ENCODE data around the gene CENPL.
"Not testable (repeated sequence)": the region's sequence is repeated elsewhere in the genome, so short reads cannot be mapped to it uniquely, and the experiment has no call there.

CENPL gene

DNA sequence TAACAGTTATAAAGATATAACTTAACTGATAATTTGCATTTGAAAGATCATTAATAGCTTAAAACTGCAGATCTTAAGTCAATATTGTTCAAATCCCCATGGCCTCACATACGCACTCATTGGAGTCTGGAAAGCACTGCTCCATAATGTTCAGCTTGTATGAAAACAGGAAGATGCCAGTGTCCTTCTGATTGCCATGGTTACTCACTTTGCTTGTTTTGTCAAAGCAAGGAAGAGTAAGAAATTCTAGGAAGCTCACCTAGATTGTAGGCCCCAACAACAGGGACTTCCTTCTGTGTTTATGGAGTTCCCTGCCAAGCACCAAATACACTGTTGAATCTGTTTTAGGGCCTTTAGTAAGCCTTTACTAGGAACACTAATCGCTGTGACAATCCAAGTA is 32.2 kb upstream of the CENPL start:
- DNase-seq = no peak

DNA sequence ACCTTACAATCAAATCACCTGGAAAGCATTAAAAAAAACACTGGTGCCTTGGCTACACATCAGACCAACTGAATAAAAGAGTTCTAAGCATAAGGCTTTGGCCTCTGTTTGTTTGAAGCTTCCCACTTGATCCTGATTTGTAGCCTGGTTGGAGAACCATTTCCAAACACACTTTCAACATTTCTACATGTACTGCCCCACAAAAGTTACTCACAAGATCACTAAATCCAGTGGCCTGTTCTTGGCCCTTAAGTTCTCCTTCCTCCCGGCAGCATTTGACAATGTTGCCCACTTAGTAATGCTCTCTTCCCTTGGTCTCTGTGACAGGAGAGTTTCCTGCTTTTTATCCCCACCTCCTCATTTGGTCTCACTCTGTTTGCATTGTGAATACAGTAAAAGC is 31.3 kb upstream of the CENPL start:
- DNase-seq = no peak

- DNase-seq = no peak
These were observed 28.4 kb upstream of the CENPL start for GRCh38 chr1:173853074-173853473.

DNA sequence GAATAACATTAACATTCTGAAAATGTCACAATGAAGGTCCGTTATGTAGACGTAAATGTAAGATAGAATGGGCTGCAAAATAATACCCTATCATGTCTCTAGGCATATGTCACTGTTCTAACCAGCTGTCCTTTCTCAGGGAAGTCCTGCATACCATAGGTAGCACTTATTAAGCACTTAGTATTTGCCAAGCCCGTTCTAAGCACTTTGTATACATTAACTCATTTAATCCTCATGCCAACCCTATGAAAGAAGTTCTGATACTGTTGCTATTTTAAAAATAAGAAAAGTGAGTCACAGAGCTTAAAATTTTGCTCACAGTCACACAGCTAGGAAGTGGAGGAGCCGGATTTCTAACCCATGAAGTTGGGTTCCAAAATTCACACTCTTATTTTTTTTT is 27.4 kb upstream of the CENPL start:
- no peak for DNase-seq

- DNase-seq = no peak
These were observed 8.1 kb upstream of the CENPL start for GRCh38 chr1:173832748-173833147.

GRCh38 chr1:173827611-173828010 is 2.9 kb upstream of the CENPL start:
- no peak for DNase-seq

DNA sequence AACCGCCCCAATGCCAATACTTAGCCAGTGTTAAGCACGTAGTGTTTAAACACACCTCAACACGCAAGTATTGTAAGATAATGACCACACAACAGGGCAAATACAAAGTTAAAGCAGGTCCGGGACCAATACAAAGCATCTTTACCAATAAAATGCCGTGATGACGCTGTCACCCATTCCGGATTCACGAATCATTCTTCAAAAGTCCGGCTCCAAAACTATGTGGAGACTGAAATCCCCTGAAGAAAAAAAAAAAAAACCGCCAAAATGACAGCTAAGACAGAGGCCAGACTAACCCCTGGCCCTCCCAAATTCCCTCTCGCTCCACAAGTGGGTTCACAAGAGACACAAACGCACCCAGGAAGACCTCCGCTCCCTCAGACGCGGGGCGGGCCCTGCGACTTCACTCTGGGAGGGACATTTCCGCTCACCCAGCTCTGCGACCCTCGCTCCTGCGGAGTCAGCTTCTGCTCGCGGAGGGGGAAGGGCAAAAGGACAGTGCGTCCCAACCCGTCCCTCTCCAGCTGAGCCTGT is 835 bp downstream of the CENPL start:
- no peak for DNase-seq

- DNase-seq = no peak
These were observed 3.0 kb downstream of the CENPL start for GRCh38 chr1:173821680-173822079.

GRCh38 chr1:173818459-173818858 is 6.2 kb downstream of the CENPL start:
- DNase-seq = no peak

DNA sequence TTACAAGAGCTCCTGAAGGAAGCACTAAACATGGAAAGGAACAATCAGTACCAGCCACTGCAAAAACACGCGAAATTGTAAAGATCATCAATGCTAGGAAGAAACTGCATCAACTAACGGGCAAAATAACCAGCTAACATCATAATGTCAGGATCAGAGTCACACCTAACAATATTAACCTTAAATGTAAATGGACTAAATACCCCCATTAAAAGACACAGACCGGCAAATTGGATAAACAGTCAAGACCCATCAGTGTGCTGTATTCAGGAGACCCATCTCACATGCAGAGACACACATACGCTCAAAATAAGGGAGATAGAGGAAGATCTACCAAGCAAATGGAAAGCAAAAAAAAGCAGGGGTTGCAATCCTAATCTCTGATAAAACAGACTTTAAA is 11.0 kb downstream of the CENPL start:
- not testable (repeated sequence) for DNase-seq

DNA sequence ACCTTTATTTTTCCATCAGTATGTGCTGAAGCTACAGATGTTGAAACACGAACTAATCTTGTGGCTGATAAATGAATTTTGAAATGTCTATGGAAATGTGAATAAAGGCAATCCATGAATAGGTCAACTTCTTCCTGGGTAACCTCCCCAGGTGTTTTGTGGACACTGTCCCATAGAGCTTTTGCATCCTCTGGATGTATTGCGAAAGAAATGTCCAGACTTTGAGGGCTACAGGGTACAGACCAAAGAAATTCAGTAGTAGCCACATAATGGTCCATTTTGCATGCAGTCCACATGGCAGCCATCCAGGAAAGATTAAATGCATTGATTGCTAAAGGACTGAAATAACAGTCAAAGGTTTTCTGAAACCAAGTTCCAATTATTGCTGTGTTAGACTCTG is 21.7 kb downstream of the CENPL start:
- no peak for DNase-seq

- not testable (repeated sequence) for DNase-seq
These were observed 24.7 kb downstream of the CENPL start for GRCh38 chr1:173799995-173800394.

DNA sequence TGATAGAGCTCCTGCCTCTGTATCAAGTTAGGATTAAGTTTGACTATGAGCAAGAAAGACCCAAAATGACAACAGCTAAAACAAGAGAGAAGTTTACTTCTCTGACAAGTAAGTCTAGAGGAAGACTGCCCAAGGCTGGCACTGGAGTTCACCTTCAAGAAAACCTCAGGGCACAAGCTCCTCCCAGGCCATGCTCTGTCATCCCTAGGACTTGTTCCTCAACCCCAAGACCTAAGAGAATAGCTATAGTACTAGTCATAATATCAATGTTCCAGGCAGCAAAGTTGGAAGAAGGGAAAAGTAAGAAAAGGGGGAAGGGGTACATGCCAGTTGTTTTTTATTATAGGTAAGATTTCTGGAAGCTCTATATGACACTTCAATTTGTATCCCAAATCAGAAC is 26.6 kb downstream of the CENPL start:
- no peak for DNase-seq

DNA sequence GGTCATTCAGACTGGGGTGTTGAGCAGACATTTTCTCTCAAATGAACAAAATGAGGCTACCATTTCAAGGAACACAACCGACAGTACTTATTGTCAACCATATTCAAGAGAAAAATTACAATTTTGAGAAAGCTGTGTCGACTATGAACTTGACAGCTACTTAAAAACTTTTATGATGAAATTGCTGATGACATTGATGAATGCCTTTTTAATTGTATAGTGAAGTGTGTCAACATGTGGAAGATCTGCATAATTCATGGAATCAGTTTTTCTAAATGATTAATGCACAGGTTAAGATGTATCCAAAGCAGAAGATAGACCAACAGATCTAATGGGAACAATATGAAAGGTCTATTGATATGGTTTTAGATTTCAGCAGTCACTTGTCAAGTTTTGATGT is 34.8 kb downstream of the CENPL start:
- DNase-seq = no peak

DNA sequence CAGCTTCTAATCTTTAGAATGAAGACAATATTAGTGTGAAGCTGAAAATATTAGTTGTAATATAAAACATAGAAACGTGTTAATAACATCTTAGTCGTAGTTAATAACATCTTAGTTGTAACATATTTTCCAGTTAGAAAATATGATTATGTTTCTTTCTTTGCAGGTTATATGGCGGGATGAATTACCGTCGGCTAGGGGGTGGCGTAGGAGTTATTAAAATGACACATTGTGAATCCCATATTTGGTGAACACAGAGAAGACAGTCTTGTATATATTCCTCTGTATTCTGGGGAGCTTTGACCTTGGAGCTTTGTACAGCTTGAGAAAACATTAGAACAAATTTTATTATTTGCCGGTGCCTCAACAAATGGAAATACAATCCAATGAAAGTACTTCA is 39.7 kb downstream of the CENPL start:
- DNase-seq = no peak

- no peak for DNase-seq
These were observed 44.7 kb downstream of the CENPL start for GRCh38 chr1:173779936-173780335.

GRCh38 chr1:173775578-173776226 is 49.0 kb downstream of the CENPL start:
- no peak for DNase-seq

DNA sequence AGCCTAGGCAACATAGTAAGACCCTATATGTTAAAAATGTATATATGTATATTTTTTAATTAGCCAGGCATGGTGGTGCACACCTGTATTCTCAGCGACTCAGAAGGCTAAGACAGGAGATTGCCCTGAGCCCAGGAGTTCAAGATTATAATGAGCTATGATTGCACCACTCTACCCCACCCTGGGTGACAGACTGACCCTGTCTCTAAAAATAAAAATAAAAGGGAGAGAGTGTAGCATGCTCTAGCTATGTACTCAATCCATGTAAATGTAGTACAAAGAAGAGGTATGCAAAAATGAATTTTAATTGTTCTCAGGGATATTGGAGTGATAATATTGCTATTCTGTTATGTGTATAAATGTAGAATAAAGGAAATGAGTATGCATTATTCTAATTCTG is 53.1 kb downstream of the CENPL start:
- DNase-seq = no peak

DNA sequence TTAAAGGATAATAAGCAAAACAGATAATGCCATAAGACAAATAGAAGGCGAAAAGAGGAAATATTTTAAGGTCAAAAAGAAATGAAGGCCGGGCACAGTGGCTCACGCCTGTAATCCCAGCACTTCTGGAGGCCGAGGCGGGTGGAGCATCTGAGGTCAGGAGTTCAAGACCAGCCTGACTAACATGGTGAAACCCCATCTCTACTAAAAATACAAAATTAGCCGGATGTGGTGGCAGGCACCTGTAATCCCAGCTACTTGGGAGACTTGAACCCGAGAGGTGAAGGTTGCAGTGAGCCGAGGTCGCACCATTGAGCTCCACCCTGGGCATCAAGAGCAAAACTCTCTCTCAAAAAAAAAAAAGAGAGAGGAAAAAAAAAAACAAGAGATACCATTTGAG is 54.4 kb downstream of the CENPL start:
- DNase-seq = not testable (repeated sequence)

- no peak for DNase-seq
These were observed 55.9 kb downstream of the CENPL start for GRCh38 chr1:173768827-173769226.

DNA sequence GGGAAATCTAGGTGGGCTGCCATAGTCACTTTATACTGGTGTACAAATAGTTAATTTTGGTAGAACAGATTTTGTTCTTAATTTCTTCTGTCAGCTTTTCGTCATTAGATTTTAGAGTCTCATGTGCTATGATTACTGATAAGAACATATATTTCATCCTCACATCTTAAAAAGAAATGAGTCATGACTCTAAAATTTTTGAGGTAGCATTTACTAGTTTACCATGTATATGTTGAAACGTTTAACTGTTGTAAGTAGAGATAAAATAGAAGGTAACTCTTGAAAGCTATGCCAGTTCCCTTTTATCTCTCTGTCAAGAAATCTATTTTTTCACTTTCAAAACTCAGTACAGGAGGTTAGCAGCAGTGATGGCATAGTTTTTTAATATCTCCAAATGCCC is 56.5 kb downstream of the CENPL start:
- no peak for DNase-seq

DNA sequence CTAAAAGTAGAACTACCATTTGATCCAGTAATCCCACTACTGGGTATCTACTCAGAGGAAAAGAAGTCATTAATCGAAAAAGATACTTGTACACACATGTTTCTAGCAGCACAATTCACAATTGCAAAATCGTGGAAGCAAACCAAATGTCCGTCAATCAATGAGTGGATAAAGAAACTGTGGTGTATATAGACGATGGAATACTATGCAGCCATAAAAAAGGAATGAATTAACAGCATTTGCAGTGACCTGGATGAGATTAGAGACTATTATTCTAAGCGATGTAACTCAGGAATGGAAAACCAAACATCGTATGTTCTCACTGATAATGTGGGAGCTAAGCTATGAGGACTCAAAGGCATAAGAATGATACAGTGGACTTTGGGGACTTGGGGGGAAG is 60.4 kb downstream of the CENPL start:
- not testable (repeated sequence) for DNase-seq

GRCh38 chr1:173758980-173759379 is 65.7 kb downstream of the CENPL start:
- DNase-seq = no peak

DNA sequence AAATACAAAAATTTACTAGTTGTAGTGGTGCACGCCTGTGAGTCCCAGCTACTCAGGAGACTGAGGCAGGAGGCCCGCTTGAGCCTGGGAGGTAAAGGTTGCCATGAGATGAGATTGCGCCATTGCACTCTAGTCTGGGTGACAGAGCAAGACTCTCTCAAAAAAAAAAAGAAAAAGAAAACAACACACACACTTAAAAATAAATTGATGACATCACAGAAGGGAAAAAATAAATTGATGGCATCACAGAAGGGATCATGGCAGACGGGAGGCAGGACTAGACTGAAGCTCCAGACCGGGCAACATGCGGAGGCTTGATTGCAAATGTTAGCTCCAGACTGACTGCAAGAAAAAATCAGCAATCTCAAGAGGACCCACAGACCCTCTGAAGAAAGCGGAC is 66.6 kb downstream of the CENPL start:
- no peak for DNase-seq

- no peak for DNase-seq
These were observed 67.0 kb downstream of the CENPL start for GRCh38 chr1:173757666-173758065.
